ENCODE results near the gene PDE9A.

DNA sequence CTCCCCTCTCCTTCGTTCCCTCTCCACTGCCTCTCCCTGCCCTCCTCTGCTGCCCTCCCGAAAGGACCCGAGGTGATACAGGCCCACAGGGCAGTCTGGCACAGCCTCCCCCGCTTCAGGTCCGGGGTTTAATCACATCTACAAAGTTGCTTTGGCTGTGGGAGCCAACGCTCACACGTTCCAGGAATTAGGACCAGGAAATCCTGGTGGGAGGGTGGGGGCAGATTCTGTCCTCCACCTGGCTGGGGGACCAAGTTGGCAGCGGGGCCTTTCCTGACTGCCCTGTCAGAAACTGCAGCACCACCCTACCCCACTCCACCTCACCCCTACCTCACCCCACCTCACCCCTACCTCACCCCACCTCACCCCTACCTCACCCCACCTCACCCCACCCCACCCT is 130.9 kb downstream of the PDE9A start:
- TF ChIP-seq EZH2 (optimal IDR thresholded peaks at IDR 0.05; ENCODE audit: low read depth, low read length) = no peak
- TF ChIP-seq, protein P1, sequence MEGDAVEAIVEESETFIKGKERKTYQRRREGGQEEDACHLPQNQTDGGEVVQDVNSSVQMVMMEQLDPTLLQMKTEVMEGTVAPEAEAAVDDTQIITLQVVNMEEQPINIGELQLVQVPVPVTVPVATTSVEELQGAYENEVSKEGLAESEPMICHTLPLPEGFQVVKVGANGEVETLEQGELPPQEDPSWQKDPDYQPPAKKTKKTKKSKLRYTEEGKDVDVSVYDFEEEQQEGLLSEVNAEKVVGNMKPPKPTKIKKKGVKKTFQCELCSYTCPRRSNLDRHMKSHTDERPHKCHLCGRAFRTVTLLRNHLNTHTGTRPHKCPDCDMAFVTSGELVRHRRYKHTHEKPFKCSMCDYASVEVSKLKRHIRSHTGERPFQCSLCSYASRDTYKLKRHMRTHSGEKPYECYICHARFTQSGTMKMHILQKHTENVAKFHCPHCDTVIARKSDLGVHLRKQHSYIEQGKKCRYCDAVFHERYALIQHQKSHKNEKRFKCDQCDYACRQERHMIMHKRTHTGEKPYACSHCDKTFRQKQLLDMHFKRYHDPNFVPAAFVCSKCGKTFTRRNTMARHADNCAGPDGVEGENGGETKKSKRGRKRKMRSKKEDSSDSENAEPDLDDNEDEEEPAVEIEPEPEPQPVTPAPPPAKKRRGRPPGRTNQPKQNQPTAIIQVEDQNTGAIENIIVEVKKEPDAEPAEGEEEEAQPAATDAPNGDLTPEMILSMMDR (IDR thresholded peaks at IDR 0.05; ENCODE audit: low read length) = no peak
- no peak for TF ChIP-seq EZH2phosphoT487 (IDR thresholded peaks at IDR 0.05; ENCODE audit: low read length)
